Measurements from ENCODE around the gene PRR5L.

Gene PRR5L

DNA sequence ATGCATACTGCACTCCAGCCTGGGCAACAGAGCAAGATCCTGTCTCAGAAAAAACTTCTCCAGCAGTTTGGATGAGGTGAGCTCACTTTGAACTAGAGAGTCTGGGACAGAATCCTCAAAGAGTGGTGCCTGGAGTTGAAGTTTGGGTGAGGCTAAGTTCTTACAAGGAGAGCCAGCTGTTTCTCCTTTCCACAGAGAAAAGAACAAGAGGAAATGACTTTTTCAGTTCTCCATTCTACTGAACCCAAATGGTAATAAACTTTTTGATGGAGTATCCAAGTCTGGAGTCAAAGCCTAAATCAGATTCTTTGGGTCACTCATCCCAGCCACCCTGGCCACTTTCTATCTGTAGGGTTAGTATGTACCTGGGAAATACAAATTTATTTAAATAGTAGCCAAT lies 111.3 kb downstream of the PRR5L start:
- DNase-seq = no peak

GRCh38 chr11:36408498-36409136 lies 112.5 kb downstream of the PRR5L start:
- DNase-seq = no peak

DNA sequence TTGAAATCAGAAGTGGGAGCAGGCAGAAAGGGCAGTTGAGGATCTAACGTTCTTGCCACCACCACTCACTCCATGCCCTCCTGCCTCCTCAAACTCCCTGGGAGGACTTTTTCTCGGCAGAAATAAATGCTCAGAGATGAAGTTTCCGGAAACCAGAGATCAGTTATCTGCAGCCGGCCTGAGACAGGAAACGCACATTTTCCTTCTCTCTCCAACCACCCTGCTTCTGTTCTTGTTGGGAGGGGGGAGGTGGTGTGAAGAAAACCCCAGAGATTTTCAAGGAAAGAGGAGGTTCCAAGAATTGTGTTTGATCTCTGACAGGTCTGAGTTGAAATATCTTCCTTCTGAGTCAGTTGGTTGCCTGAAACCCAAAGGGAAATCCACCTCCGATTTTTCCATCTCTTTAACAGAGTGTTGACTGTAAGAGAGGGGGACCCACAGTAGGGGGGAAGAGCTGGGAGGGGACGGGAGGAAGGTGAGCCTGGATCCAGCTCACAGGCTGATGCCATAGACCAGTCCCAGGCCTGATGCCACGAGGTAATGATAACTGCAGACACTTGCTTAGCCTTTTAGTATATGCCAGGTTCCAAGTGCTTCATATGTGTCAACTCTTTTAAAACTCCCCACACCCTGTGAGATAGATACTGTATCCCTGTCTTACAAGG lies 113.2 kb downstream of the PRR5L start:
- no peak for DNase-seq

DNA sequence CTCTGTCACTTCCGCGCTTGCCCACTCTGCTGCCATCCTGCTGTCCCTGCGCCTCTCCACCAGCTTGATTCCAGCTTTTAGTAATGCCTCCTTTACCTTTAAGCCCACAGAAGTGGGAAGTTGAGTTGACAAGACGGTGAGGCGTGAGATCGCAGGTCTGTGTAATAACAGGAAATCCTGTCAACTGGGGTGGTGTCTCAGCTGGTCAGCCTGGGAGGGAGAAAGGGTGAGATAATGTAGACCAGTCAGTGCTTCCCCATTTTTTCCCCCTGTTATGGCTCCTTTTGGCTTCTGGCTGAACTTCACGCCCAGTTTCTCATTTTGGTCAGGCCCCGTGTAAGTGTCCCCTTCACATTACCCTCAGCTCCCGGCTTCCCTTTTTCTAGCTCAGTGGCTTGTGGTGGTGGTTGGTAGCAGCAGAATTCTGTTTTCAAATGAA lies 115.1 kb downstream of the PRR5L start:
- no peak for DNase-seq

DNA sequence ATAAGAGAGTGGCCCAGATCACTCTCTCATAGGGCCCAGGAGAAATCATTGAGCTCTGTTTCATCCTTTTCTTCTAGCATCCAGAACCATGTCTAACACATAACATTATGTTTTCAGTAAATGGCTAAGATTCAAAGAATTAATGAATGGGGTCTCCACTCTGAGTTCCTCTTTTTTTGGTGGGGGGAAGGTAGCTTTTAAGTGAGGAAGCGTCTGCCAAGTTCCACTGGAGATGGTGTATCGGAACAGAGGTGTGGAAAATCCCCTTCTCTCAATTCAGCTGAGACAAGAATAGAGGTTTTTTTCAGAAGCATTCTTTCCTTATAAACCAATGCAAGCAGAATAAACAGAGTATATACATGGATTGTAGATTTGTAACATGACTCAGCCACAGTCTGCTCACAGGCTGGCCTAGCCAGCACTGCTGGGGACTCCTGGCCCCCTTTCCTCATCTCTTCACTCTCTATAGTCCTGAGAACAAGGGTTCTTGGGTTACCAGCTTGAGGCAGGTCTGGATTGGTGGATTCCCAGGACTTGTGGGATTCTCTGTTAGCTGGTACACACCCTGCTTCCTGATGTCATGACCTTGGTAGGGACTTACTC lies 116.8 kb downstream of the PRR5L start:
- no peak for DNase-seq

GRCh38 chr11:36417154-36417553 lies 121.1 kb downstream of the PRR5L start:
- no peak for DNase-seq

- no peak for DNase-seq
These were observed 123.8 kb downstream of the PRR5L start for GRCh38 chr11:36419791-36420424.

DNA sequence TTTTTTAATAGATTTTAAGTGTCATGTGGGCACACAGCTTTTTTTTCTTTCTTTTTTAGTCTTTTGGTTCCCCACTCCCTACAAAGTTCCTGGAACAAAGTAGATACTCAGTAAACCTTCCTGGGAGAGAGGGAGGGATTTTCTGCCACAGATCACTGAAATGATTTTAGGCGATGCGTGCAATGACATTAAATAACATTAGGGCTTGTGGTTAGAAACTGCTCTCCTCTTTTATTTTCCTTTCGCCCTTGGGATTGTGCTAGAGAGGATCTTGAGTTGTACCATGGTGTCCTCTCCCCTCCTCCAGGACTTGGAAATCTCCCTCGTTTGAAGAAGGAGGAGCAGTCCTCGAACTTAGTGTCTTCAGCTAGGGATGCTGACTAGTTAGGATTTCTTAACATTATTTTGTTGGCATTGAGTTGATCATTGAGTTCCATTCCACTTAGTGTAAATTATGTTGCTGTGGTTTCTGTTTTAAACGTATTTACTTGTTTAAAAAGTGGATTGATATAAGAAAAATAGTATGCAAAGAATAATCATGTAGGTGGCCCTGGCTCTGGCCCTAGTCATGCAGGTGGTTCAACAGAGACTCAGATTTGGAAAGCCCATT lies 125.6 kb downstream of the PRR5L start:
- DNase-seq = no peak

GRCh38 chr11:36425561-36426081 lies 129.5 kb downstream of the PRR5L start:
- no peak for DNase-seq

DNA sequence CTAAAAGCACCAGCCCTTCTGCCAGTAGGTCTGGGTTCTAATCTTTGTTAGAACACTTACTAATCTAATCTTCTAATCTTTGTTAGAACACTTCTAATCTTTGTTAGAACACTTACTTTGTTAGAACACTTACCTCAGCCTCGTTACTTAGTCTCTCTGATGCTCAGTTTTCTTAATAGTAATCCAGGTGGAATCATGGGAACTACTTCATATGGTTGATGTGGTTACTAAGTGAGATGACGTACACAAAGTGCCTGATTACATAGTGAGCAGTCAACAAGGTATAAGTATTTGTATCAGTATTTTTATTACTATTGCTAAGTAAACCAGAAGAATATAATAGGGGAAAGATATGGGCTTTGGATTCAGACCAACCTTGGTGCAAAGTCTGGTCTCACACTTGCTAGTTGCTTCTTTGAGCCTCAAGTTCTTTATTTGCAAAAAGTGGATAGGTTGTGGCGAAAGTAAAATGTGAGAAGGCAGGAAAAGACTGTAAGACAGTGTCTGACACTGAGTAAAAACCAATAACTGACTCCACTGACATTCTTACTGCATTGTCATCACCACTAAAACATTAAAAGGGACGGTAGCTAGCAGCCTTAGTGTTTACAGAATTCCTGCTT lies 130.2 kb downstream of the PRR5L start:
- no peak for DNase-seq

- DNase-seq = no peak
These were observed 131.0 kb downstream of the PRR5L start for GRCh38 chr11:36427079-36427478.

DNA sequence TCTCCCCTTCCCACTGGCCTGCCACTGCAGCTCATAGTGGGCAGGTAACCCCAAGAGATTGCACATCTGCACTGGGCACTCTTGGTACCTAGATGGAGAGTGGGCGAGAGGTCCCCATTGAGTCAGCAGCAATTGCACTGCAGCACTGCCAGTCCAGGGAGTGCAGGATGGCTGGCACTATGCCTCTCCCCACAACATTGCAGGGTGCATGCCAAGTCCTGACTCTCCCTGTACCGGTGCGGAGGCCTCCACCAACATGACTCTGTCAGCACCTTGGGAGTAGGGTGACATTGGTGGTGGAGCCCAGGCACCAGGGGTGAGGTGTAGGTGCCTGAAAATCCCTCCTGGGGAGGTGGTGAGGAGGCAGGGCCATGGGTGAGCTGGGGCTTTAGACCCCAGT lies 131.8 kb downstream of the PRR5L start:
- no peak for DNase-seq

- DNase-seq = peak; percentile 43 to 85
These were observed 135.5 kb downstream of the PRR5L start for GRCh38 chr11:36431429-36432092.

GRCh38 chr11:36432093-36432469 lies 136.0 kb downstream of the PRR5L start:
- no peak for DNase-seq

- no peak for DNase-seq
These were observed 136.7 kb downstream of the PRR5L start for GRCh38 chr11:36432738-36433137.

DNA sequence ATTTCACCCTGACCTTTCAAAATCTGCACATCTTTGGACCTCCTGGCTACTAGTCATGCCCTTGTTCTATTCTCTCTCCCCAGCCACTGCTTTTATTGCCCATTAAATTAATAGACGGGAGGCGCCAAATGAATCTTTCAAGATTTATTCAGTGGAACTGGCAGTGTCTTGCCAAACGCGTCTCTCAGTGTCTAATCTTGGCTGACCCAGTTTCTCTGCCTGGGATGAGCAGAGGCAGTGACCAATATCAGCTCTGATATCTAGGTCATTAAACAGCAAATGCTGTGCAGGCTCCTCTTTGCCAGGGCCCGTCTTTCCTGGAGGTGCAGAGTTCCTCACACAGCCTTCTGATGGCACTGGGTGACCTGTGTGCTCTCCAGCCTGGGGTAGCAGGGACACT lies 140.0 kb downstream of the PRR5L start:
- no peak for DNase-seq

GRCh38 chr11:36436589-36436988 lies 140.5 kb downstream of the PRR5L start:
- DNase-seq = no peak

DNA sequence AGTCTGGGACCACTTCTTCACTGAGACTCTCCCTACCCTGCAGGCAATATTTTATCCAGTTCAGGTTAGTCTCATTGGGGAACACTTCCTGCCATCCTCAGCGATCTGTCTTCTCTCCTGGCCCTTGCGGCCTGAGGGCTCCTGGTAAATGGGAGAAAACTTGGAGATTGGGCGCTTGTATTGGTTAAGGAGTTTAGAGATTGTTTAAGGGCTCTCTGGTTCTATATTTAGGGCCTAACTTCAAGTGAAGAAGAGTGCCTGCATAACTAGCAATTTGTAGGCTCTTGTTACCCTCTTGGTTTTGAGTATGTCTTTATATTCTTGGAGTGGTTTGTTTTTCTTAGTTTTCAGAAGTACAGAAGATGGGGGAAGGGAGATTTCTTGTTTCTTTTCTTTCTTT lies 141.3 kb downstream of the PRR5L start:
- no peak for DNase-seq

GRCh38 chr11:36438126-36438525 lies 142.0 kb downstream of the PRR5L start:
- DNase-seq = no peak

- no peak for DNase-seq
These were observed 145.6 kb downstream of the PRR5L start for GRCh38 chr11:36441610-36442208.

- DNase-seq = no peak
These were observed 147.6 kb downstream of the PRR5L start for GRCh38 chr11:36443661-36444060.

DNA sequence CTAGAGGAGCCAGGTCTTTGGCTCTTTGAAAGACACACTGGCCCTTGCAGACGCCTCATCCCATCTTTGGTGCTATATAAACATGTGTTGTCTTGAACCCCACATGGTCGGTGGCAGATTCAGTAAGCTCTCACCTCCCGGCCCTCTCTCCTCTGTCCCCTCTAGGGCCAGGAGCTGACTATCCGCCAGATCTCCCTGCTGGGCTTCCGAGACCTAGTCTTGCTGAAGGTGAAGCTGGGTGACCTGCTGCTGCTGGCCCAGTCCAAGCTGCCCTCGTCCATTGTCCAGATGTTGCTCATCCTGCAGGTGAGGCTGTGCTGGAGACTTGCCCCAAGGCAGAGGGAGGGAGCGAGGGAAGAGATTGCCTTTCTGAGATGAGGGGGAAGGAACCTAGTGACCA lies 150.0 kb downstream of the PRR5L start:
- no peak for DNase-seq

Measured in SW 1271 (cell line).